HG02938 (cell line): ENCODE data around the gene ARID4A.
A peak's percentile ranks its signal among the peaks of the same experiment; 100 is the strongest.
"Not testable (repeated sequence)": the region's sequence is repeated elsewhere in the genome, so short reads cannot be mapped to it uniquely, and the experiment has no call there.

Experiments
- ATAC-seq: cut with Tn5 transposase; IDR thresholded peaks from one replicate; pipeline ENCODE4 v1.9.1; 2021; ENCODE audit warnings: mild to moderate bottlenecking, moderate library complexity; ENCODE audit not compliant: unreplicated experiment

ARID4A gene, protein sequence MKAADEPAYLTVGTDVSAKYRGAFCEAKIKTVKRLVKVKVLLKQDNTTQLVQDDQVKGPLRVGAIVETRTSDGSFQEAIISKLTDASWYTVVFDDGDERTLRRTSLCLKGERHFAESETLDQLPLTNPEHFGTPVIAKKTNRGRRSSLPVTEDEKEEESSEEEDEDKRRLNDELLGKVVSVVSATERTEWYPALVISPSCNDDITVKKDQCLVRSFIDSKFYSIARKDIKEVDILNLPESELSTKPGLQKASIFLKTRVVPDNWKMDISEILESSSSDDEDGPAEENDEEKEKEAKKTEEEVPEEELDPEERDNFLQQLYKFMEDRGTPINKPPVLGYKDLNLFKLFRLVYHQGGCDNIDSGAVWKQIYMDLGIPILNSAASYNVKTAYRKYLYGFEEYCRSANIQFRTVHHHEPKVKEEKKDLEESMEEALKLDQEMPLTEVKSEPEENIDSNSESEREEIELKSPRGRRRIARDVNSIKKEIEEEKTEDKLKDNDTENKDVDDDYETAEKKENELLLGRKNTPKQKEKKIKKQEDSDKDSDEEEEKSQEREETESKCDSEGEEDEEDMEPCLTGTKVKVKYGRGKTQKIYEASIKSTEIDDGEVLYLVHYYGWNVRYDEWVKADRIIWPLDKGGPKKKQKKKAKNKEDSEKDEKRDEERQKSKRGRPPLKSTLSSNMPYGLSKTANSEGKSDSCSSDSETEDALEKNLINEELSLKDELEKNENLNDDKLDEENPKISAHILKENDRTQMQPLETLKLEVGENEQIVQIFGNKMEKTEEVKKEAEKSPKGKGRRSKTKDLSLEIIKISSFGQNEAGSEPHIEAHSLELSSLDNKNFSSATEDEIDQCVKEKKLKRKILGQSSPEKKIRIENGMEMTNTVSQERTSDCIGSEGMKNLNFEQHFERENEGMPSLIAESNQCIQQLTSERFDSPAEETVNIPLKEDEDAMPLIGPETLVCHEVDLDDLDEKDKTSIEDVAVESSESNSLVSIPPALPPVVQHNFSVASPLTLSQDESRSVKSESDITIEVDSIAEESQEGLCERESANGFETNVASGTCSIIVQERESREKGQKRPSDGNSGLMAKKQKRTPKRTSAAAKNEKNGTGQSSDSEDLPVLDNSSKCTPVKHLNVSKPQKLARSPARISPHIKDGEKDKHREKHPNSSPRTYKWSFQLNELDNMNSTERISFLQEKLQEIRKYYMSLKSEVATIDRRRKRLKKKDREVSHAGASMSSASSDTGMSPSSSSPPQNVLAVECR

DNA sequence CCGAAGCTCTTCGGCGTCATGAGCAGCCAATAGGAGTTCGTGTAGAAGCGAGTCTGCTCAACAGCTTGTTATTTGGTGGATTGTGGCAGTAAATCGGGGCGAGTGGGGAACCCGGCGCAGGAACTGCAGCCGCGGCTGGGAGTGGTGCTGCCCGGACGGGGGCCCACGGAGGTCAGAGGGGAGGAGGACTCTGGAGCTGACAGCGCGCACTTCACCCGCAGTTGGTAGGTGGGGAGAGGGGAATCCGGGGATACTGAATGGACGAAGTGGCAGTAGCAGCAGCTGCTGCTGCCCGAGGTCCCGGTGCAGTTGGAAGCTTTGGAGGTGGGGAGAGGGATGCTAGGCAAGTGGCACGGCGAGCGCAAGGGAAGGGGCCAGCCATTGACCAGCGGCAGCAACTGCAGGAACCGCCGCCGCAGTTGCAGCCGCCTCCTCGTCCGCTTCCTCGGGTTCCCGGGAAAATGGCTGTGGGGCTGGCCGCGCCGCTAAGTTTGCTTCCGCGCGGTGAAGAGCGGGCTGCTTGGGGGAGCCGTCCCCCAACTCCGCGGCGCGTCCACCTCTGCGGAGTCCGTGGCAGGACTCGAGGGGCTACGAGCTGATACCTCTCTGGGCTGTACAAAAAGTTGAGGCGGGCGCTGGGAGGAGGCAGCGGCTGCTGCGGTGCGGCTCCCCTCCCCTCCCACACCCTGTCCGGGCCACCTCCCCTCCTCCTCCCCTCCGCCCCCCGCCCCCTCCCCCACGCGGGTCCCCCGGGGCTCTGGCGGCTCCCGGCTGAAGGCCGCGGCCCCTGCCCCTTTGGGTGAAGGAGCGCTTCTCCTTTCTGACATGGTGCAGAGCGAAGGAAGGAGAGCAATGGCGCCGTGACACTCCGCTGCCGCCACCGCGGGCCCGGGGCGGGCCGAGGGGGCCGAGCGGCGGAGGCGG lies at the start of gene ARID4A:
Gene ARID4A (plus strand): TSS at position 79 of the 924 bp plus-strand sequence. CDS start 1,300 bp downstream, outside the sequence.
- ATAC-seq = no peak

DNA sequence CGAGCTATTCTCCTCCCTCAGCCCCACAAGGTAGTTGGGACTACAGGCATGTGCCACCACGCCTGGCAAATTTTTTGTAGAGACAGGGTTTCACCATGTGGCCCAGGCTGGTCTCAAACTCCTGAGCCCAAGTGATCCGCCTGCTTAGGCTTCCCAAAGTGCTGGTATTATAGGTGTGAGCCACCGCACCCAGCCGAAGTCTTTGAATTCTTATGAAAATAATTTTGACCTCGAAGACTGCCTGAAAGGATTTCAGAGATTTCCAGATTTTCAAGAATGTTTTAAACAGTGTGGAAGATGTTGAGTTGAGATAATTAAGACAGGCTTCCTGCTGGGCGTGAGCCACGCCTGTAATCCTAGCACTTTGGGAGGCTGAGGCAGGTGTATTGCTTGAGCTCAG lies 48.7 kb upstream of the ARID4A start:
- no peak for ATAC-seq

DNA sequence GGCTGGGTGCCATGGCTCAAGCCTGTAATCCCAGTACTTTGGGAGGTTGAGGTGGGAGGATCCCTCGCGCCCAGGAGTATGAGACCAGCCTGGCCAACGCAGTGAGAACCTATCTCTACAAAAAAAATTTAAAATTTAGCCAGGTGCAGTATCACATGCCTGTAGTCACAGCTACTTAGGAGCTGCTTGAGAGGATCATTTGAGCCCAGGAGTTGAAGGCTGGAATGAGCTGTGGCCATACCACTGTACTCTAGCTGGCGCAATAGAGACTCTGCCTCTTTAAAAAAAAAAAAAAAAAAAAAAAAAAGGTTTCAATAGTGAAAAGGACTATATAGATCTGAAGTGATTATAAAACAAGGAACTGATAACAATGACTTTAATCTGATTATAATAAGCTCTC lies 40.2 kb upstream of the ARID4A start:
- no peak for ATAC-seq

DNA sequence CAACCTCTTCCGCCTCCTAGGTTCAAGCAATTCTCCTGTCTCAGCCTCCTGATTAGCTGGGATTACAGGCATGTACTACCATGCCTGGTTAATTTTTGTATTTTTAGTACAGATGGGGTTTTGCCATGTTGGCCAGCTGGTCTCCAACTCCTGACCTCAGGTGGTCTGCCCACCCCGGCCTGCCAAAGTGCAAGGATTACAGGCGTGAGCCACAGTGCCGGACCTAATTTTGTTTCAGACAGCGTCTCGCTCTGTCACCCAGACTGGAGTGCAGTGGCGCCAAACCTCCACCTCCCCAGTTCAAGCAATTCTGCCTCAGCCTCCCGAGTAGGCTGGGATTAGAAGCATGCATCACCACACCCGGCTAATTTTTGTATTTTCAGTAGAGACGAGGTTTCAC lies 36.4 kb upstream of the ARID4A start:
- ATAC-seq = not testable (repeated sequence)

DNA sequence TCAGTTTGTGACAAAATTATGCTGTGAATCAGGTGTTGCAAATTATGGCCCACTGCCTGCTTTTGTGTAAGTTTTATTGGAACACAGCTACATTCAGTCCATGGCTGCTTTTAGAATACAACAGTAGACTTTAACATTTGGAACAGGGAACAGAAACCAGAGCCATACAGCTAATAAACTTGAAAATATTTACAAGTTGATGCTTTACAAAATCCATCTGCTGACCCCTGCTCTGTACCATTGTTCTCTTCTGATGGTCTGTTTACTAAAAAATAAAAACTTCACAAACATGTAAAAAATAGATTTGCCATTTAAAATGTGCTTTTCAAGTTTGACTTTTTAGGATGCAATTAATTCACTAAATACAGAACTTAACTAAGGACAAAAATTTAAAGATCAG lies 33.0 kb upstream of the ARID4A start:
- ATAC-seq = no peak

DNA sequence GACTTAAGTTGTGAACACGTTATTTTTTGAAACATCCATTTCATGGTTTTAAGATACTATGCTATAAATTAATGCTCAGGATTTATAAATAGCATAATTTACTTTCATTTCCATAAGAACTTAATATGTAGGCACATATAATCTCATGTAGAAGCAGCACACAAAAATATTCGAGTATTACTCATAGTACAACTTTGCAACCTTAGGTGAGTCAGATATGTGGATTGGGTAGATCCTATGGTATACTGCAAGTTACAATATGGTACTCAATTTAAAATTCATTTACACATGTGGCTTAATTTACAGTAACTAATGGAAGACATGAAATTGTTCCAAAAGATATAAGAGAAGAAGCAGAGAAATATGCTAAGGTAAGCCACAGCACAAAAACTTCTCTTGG lies 27.7 kb upstream of the ARID4A start:
- no peak for ATAC-seq

DNA sequence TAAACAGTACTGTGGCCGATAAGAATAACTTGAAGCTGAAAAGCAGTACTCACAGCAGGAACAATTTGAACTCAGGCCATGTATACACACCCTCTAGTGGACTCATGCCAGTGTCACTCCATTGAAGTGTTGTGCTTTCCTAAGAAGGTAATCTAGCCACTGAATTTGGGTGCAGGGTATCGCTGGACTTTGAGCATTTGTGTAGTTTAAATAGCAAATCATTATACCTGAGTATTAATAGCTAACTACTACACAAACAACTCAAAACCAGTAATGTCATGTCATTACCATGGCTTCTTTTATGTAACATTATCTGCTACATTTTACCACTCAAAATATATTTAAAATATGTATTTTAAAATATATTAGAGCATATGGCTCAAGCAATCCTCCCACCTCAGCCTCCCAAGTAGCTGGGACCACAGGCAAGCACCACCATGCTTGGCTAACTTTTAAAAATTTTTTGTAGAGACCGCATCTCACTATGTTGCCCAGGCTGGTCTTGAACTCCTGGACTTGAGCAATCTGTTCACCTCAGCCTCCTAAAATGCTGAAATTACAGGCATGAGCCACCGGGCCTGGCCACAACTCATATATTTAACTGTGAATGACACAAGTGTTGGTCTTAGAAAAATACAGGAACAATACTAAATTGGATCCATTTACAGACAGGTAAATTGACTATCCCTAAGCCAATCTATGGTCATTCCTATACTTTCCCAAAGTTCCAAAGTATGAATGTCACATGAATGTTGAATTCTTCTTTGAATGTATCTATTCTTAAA lies 25.6 kb upstream of the ARID4A start:
- ATAC-seq = no peak

DNA sequence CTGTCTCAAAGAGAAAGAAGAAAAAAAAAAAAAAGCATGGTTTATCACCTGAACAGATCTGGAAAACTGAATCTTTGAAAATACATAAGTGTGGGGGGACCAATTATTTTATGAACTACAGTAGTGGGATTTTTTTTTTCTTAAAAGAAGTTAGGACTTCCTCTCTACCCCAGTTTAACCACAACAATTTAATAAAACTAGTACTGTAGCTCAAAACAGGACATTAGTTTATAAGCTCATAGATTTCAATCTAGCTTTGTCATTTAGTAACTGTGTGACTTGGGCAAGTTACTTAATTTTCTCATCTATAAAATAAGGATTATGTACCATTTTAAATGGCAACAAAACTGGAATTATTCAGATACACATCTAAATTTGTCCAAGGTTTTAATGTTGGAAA lies 23.5 kb upstream of the ARID4A start:
- ATAC-seq = no peak

DNA sequence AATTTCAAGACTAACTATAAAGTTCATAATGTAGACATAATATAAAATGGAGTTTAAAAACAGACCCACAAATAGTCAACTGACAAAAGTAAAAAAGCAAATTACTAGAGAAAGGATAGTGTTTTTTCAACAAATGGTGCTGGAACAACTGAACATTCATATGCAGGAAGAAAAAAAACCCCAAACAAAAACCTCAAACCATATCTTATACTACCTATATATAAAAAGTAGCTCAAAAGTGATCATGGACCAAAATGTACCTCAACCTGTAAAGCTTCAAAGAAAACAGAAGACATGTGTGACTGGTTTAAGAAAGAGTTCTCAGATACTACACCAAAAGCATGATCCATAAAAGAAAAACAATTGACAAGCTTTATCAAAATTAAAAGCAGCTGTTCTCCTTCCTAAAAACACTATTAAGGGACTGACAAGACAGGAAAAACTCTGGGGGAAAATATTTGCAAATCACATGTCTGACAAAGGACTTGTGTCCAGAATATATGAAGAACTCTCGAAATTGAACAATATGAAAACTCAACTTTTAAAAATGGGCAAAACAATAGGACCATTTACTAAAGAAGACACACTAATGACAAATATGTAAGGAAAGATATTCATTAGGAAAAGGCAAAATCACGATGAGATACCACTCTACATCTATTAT lies 22.7 kb upstream of the ARID4A start:
- no peak for ATAC-seq

DNA sequence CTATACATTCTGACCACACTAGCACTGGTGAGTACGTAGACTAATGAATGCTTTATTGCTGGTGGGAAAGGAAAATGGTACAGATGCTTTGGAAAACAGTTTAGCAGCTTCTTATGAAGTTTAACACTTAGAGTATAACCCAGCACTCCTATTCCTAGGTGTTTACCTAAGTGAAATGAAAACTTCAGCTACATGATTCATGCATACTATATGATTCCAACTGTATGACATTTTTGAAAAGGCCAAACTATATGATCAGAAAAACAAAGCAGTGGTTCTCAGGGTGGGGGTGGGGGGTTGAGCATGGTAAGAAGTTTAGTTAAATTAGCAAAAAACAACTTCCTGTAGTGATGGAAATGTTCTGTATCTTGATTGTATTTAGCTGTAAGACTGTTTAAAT lies 22.1 kb upstream of the ARID4A start:
- ATAC-seq = no peak

DNA sequence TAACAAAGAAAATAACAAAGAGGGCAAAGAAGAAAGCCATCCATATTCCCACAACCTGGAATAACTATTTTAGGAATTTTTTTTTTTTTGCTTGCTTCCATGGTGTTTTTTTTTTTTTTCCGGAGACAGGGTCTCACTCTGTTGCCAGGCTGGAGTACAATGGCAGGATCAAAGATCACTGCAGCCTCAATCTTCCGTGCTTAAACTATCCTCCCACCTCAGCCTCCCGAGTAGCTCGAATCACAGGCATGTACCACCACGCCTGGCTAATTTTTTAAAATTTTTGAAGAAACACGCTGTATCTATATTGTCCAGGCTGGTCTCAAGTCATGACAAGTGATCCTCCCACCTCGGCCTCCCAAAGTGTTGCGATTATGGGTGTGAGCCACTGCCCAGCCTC lies 20.2 kb upstream of the ARID4A start:
- ATAC-seq = no peak

DNA sequence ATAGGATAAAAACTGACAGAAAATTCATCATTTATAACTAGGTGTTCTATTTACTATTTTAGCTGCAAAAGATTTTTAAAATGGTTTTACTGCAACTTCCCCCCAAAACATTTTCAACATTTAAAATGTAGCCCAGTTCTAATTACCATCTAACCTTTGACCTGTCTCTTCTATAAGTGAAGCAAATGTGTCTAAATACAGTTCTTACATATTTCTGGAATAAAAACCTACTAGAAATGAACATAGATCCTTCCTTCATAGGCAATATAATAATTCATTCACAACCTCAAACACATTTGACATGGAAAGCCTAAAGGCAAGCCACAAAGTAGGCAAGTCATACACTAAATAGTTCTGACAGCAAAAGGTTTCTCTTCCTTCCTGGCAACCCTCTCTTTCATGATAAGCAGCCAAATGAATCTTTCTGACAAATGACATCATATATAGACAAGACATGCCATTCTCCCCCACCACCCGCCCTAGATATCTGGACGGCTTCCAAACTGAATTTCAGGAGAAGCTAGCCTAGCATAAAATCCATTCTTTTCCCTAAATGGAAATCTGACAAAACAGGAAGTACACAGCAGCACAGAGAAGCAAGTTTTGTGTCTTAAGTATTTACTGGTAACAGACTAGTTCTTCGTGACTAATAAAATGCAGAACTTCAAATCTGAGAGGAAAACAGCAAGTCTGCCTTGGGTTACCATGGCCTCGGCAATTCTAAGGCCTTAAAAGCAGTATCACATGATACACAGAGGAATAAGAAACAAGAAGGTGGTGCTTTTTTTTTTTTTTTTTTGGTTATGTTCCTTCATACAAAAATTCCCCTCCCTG lies 17.2 kb upstream of the ARID4A start:
- ATAC-seq = peak; percentile 77

DNA sequence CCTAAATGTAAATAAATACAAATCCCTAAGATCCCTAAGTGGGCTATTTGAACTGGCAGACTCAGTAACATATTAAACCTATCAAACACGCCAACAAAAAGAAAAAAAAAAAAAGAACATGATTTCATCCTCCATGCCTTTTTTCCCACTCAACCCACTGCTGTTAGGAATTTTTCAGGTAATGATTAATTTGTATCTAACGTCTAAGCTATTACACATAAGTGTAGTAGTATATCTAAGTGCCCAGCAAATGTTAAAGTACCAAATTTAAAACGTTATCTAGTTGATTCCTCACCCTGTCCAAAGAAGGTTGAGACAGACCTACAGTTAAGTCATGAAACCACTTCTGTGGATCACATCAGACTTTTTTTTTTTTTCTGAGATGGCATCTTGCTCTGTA lies 16.4 kb upstream of the ARID4A start:
- no peak for ATAC-seq

DNA sequence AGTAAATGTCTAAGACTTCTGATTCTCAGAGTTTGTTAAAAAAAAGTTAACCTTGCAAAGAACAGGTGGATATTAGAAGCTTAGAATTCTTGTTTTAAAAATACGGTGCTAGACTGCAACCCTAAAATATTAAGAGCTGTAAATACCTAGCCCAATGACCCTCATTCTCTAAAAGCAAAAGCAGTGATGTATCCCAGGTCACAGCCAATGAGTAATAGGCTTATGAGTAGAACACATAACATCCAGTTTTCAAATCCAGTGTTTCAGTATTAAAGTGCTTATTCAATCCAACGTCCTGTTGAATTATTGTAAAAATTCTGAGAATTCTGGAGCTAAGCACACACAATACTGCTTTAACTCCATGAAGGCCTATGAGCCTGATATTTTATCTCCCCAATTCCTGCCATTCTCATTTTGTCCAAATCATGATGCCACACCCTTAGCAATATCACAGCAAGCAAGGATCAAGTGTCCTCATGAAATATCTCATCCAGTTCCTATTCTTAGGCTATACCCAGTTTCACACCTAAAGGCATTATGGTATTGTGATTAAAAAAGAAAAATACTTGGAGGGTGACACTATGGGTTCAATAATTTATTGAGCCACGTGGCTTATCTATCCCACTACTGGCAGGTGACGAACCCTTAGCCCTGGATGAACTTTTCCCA lies 15.3 kb upstream of the ARID4A start:
- no peak for ATAC-seq

DNA sequence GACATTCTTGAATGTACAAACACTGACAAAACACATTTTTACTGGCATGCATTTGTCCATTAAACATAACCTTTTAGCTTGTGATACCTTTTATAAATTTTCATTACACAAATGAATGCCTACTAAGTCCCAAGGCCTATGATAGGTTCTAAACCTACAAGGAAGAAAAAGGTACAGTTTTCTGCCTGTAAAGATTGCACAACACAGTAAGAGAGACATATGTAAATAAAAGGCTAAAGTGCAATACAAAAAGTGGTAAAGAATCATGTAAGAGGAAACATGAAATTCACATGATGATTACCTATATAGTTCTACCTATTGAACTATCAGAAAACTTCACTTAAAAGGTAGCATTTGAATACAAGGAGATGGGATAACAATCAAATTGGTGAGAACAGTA lies 14.6 kb upstream of the ARID4A start:
- no peak for ATAC-seq

DNA sequence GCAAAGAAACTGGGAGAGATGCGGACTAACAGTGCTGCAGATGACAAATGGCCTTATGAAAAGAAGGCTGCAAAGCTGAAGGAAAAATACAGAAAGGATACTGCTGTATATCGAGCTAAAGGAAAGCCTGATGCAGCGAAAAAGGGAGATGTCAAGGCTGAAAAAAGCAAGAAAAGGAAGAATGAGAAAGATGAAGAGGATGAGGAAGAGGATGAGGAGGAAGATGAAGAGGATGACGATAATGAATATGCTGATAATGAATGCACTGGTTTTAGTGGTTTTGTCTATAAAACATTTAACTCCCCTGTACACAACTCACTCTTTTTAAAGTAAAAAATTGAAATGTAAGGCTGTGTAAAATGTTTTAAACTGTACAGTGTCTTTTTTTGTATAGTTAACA lies 13.2 kb upstream of the ARID4A start:
- no peak for ATAC-seq

DNA sequence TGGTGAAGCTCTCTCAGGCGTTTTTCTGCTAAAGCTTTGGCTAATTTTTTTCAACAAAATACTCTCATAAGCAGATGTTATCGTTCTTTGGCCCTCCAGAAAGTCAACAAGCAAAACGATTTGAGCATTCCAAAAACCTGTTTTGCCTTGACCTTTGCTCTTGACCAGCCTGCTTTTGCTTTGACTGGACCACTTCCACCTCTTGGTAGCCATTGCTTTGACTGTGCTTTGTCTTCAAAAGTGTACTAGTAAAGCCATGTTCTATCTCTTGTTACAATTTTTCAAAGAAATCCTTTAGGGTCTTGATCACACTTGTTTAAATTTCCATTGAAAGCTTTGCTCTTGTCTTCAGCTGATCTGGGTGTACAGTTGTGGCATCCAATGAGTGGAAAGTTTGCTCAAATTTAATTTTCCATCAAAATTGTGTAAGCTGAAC lies 10.7 kb upstream of the ARID4A start:
- no peak for ATAC-seq
